ENCODE measurements around the gene SMPD3. TPM values are rescaled to one million over a fixed set of nuclear protein-coding genes. Genes with fewer than 3 reads are reported as not detected.

SMPD3 gene
- total RNA-seq, 1 experiment from 2014 or later = 0.17 TPM

DNA sequence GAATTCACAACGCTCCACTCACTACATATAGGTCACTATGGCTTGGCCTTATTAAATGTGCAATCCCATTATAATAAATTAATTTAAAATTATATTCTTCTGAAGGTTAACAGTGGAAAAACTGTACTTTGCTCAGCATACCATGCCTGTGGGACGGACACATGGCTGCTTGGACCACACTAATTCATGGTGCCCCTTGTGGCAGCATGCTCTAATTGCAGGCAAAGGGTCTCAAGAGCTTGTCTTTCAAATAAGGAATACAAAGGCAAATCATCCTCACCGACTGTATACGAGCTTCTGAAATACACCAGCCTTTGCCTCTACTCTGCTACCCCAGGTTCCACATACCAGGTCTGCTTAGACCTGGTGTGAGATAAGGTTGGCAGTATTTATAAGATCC lies 11.7 kb downstream of the SMPD3 start:
- no peaks in the 10 kb centered on the region for H3K36me3 ChIP-seq (ENCODE audit: insufficient read depth, low read length, poor library complexity, severe bottlenecking)
- peaks cover 31% of the 10 kb centered on the region for H3K27me3 ChIP-seq (replicated peaks; ENCODE audit: insufficient read depth, low read depth, low read length, poor library complexity)
- DNase-seq (ENCODE audit: low spot score) = peak; percentile 24
- ChIA-PET CTCF (no interaction called here), POLR2A (ENCODE audit: low non-redundant PET) (no interaction called here)
- no peaks in the 10 kb centered on the region for H3K4me1 ChIP-seq (ENCODE audit: insufficient read depth, low read length, poor library complexity, severe bottlenecking)
- intact Hi-C loops (cut with micrococcal nuclease; ENCODE audit: unreplicated experiment) = no loop called here
- TF ChIP-seq, protein P1, sequence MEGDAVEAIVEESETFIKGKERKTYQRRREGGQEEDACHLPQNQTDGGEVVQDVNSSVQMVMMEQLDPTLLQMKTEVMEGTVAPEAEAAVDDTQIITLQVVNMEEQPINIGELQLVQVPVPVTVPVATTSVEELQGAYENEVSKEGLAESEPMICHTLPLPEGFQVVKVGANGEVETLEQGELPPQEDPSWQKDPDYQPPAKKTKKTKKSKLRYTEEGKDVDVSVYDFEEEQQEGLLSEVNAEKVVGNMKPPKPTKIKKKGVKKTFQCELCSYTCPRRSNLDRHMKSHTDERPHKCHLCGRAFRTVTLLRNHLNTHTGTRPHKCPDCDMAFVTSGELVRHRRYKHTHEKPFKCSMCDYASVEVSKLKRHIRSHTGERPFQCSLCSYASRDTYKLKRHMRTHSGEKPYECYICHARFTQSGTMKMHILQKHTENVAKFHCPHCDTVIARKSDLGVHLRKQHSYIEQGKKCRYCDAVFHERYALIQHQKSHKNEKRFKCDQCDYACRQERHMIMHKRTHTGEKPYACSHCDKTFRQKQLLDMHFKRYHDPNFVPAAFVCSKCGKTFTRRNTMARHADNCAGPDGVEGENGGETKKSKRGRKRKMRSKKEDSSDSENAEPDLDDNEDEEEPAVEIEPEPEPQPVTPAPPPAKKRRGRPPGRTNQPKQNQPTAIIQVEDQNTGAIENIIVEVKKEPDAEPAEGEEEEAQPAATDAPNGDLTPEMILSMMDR (conservative IDR thresholded peaks at IDR 0.05; ENCODE audit: low read depth, low read length) = peak; percentile 46
- no peak for TF ChIP-seq EZH2 (IDR thresholded peaks at IDR 0.05; ENCODE audit: borderline replicate concordance, low read depth, low read length, poor library complexity, severe bottlenecking)
- no TSS peak for BruUV-seq (replicated peaks)
- peaks cover 4% of the 10 kb centered on the region for H3K9me3 ChIP-seq (ENCODE audit: low read depth, low read length, poor library complexity, severe bottlenecking)
- H3K27ac ChIP-seq (ENCODE audit: low read depth, low read length, poor library complexity, severe bottlenecking) = no peak overlapping the region
- H3K4me3 ChIP-seq (ENCODE audit: low read depth, low read length, poor library complexity, severe bottlenecking) = no peak overlapping the region

DNA sequence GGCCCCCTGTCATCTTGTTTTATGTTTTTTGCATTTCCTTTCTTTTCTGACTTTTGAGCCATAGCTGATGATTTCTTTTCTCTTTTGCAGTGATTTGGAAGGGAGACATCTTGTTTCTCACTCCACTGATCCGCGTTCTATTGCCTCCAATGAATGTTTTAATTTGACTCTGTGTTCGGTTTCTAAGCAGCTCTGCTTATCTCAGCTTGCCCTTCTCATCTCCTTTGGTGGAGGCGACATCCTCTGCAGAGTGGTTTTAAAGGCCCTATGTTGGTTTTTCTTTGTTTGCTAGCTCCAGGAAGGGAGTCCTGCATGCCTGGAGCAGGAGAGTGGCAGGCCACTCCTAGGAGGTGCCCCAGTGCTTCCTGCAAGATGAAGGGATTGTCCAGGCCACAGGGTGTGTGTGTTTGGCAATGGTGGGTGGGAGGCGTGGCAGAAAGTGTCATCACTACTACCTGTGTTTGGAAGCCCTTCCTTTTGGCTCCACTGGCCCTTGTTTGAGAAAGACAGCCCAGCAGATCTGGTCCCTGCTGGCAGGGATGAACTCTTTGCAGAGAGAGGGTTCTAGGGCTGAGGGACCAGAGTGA lies 13.6 kb downstream of the SMPD3 start:
- Histone ChIP-seq H3K27ac (ENCODE audit: low read depth, low read length, poor library complexity, severe bottlenecking) (no peak overlapping the region), H3K27me3 (replicated peaks; ENCODE audit: insufficient read depth, low read depth, low read length, poor library complexity) (peaks cover 15% of the 10 kb centered on the region), H3K4me1 (ENCODE audit: insufficient read depth, low read length, poor library complexity, severe bottlenecking) (no peaks in the 10 kb centered on the region), H3K4me3 (ENCODE audit: low read depth, low read length, poor library complexity, severe bottlenecking) (no peak overlapping the region), H3K36me3 (ENCODE audit: insufficient read depth, low read length, poor library complexity, severe bottlenecking) (no peaks in the 10 kb centered on the region), H3K9me3 (ENCODE audit: low read depth, low read length, poor library complexity, severe bottlenecking) (peaks cover 4% of the 10 kb centered on the region)
- ChIA-PET CTCF (no interaction called here), POLR2A (ENCODE audit: low non-redundant PET) (no interaction called here)
- DNase-seq (ENCODE audit: low spot score) = no peak
- intact Hi-C loops (cut with micrococcal nuclease; ENCODE audit: unreplicated experiment) = no loop called here
- TF ChIP-seq, protein P1 (conservative IDR thresholded peaks at IDR 0.05; ENCODE audit: low read depth, low read length) = no peak
- no peak for TF ChIP-seq EZH2 (IDR thresholded peaks at IDR 0.05; ENCODE audit: borderline replicate concordance, low read depth, low read length, poor library complexity, severe bottlenecking)
- no TSS peak for BruUV-seq (replicated peaks)

DNA sequence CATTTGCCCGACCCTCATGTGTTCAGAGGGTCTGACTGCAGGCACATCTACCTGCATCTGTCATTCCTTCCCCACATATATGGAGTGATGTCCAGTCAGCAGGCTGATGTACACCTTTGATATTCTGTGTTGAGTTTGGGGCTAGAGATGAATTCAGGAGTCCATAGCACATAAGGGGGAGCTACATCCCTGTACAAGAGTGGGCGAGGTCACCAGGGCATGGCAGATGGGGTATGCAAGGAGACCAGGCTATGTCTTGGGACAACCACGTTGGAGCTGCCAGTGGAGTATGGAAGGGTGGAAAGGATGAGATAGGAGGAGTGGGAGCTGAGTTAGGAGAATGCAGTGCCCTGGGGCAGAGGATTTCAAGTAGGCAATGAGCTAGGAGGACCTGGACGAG lies 15.0 kb downstream of the SMPD3 start:
- Histone ChIP-seq H3K4me1 (ENCODE audit: insufficient read depth, low read length, poor library complexity, severe bottlenecking) (no peaks in the 10 kb centered on the region), H3K9me3 (ENCODE audit: low read depth, low read length, poor library complexity, severe bottlenecking) (peaks cover 4% of the 10 kb centered on the region), H3K27ac (ENCODE audit: low read depth, low read length, poor library complexity, severe bottlenecking) (no peak overlapping the region), H3K27me3 (replicated peaks; ENCODE audit: insufficient read depth, low read depth, low read length, poor library complexity) (peaks cover under 1% of the 10 kb centered on the region), H3K36me3 (ENCODE audit: insufficient read depth, low read length, poor library complexity, severe bottlenecking) (no peaks in the 10 kb centered on the region), H3K4me3 (ENCODE audit: low read depth, low read length, poor library complexity, severe bottlenecking) (no peak overlapping the region)
- intact Hi-C loops (cut with micrococcal nuclease; ENCODE audit: unreplicated experiment) = no loop called here
- CTCF ChIA-PET = no interaction called here
- no peak for DNase-seq (ENCODE audit: low spot score)
- POLR2A ChIA-PET (ENCODE audit: low non-redundant PET) = no interaction called here
- TF ChIP-seq, protein P1 (conservative IDR thresholded peaks at IDR 0.05; ENCODE audit: low read depth, low read length) = no peak
- no peak for TF ChIP-seq EZH2 (IDR thresholded peaks at IDR 0.05; ENCODE audit: borderline replicate concordance, low read depth, low read length, poor library complexity, severe bottlenecking)
- BruUV-seq (replicated peaks) = no TSS peak
